ENCODE data around the gene SEC14L3. TPM values are rescaled to one million over a fixed set of nuclear protein-coding genes. Genes with fewer than 3 reads are reported as not detected.

Gene SEC14L3
- total RNA-seq, 4 donors from 2014 or later: not detected

- H3K4me1 ChIP-seq: no peaks in the 10 kb centered on the region
- H3K9me3 ChIP-seq: no peaks in the 10 kb centered on the region
- no peak for DNase-seq
- TF ChIP-seq, protein P1, sequence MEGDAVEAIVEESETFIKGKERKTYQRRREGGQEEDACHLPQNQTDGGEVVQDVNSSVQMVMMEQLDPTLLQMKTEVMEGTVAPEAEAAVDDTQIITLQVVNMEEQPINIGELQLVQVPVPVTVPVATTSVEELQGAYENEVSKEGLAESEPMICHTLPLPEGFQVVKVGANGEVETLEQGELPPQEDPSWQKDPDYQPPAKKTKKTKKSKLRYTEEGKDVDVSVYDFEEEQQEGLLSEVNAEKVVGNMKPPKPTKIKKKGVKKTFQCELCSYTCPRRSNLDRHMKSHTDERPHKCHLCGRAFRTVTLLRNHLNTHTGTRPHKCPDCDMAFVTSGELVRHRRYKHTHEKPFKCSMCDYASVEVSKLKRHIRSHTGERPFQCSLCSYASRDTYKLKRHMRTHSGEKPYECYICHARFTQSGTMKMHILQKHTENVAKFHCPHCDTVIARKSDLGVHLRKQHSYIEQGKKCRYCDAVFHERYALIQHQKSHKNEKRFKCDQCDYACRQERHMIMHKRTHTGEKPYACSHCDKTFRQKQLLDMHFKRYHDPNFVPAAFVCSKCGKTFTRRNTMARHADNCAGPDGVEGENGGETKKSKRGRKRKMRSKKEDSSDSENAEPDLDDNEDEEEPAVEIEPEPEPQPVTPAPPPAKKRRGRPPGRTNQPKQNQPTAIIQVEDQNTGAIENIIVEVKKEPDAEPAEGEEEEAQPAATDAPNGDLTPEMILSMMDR (IDR thresholded peaks at IDR 0.05): no peak
- TF ChIP-seq EP300 (IDR thresholded peaks at IDR 0.05; ENCODE audit: low read depth) (no peak), POLR2A (IDR thresholded peaks at IDR 0.05) (no peak), POLR2AphosphoS5 (IDR thresholded peaks at IDR 0.05) (no peak)
- no peak overlapping the region for H3K4me3 ChIP-seq
- 45 to 50% methylated on average over 3 to 4 of the region's 4 CpGs for WGBS, 2 donors (ENCODE audit: low coverage in 1 of 2)
- H3K27me3 ChIP-seq: no peaks in the 10 kb centered on the region
- intact Hi-C loops (cut with DNase I; ENCODE audit: low total_unique reads): no loop called here
- in situ Hi-C loops (cut with MboI; ENCODE audit: low pct_ligation_motif_present in 1 of 4, low pct_unique_long_range_greater_than_20kb in 1 of 4, low sequenced_read_pairs in 3 of 4): no loop called here
- no peaks in the 10 kb centered on the region for H3K36me3 ChIP-seq
- H3K27ac ChIP-seq: no peak overlapping the region
These were observed 12.4 kb downstream of the SEC14L3 start for GRCh38 chr22:30459181-30460052.

GRCh38 chr22:30457981-30458380 lies 13.8 kb downstream of the SEC14L3 start:
- in situ Hi-C loops (cut with MboI; ENCODE audit: low pct_ligation_motif_present in 1 of 4, low pct_unique_long_range_greater_than_20kb in 1 of 4, low sequenced_read_pairs in 3 of 4) (no loop called here), intact Hi-C loops (cut with DNase I; ENCODE audit: low total_unique reads) (no loop called here)
- Histone ChIP-seq H3K4me1 (no peaks in the 10 kb centered on the region), H3K4me3 (no peak overlapping the region), H3K36me3 (no peaks in the 10 kb centered on the region), H3K9me3 (no peaks in the 10 kb centered on the region), H3K27ac (no peak overlapping the region), H3K27me3 (no peaks in the 10 kb centered on the region)
- TF ChIP-seq, protein P1 (IDR thresholded peaks at IDR 0.05): no peak
- WGBS, 2 donors (ENCODE audit: low coverage in 1 of 2): 68% methylated on average over 8 of the region's 8 CpGs; no CpG with 5 or more reads in 1 of the 2 donors
- no peak for DNase-seq

GRCh38 chr22:30455075-30455840 lies 16.6 kb downstream of the SEC14L3 start:
- TF ChIP-seq POLR2AphosphoS5 (IDR thresholded peaks at IDR 0.05) (no peak), EP300 (IDR thresholded peaks at IDR 0.05; ENCODE audit: low read depth) (no peak), POLR2A (IDR thresholded peaks at IDR 0.05) (no peak)
- TF ChIP-seq, protein P1 (IDR thresholded peaks at IDR 0.05): no peak
- no peaks in the 10 kb centered on the region for H3K9me3 ChIP-seq
- no peaks in the 10 kb centered on the region for H3K36me3 ChIP-seq
- intact Hi-C loops (cut with DNase I; ENCODE audit: low total_unique reads) (no loop called here), in situ Hi-C loops (cut with MboI; ENCODE audit: low pct_ligation_motif_present in 1 of 4, low pct_unique_long_range_greater_than_20kb in 1 of 4, low sequenced_read_pairs in 3 of 4) (no loop called here)
- 94% methylated on average over 8 of the region's 8 CpGs; no CpG with 5 or more reads in 1 of the 2 donors for WGBS, 2 donors (ENCODE audit: low coverage in 1 of 2)
- DNase-seq: no peak
- H3K27me3 ChIP-seq: peaks cover 9% of the 10 kb centered on the region
- no peak overlapping the region for H3K27ac ChIP-seq
- no peaks in the 10 kb centered on the region for H3K4me1 ChIP-seq
- no peak overlapping the region for H3K4me3 ChIP-seq

- DNase-seq: no peak
- no peaks in the 10 kb centered on the region for H3K9me3 ChIP-seq
- TF ChIP-seq POLR2AphosphoS5 (IDR thresholded peaks at IDR 0.05): no peak
- TF ChIP-seq EP300 (IDR thresholded peaks at IDR 0.05; ENCODE audit: low read depth): no peak
- no peak for TF ChIP-seq POLR2A (IDR thresholded peaks at IDR 0.05)
- TF ChIP-seq, protein P1 (IDR thresholded peaks at IDR 0.05): no peak
- H3K27ac ChIP-seq: no peak overlapping the region
- intact Hi-C loops (cut with DNase I; ENCODE audit: low total_unique reads) (no loop called here), in situ Hi-C loops (cut with MboI; ENCODE audit: low pct_ligation_motif_present in 1 of 4, low pct_unique_long_range_greater_than_20kb in 1 of 4, low sequenced_read_pairs in 3 of 4) (no loop called here)
- H3K36me3 ChIP-seq: no peaks in the 10 kb centered on the region
- H3K4me3 ChIP-seq: no peak overlapping the region
- WGBS, 2 donors (ENCODE audit: low coverage in 1 of 2): 59 to 75% methylated on average over 1 to 6 of the region's 6 CpGs
- peaks cover 9% of the 10 kb centered on the region for H3K27me3 ChIP-seq
- no peaks in the 10 kb centered on the region for H3K4me1 ChIP-seq
These were observed 17.9 kb downstream of the SEC14L3 start for GRCh38 chr22:30453731-30454510.
